Stimulated activated effector memory CD8-positive, alpha-beta T cell treated with anti-CD3 and anti-CD28 coated beads, Interleukin-12 subunit alpha, Interleukin-12 subunit beta, amount 100 ng/mL, for 72 hours (primary cell): ENCODE measurements around the gene KRTAP13-4.

ENCODE experiments used
- ATAC-seq: fragments of 150-1000 bp; cut with Tn5 transposase; 2 replicates; pipeline ENCODE4 v1.10.0; 2021
- DNase-seq, 2 donors: peaks; one replicate each; pipeline ENCODE4 v3.0.0; 2021 to 2022; ENCODE audit warnings: low spot score in 2 of 2
- H3K27ac Mint-ChIP-seq: one replicate; pipeline ENCODE4 v1.8.0; 2022; ENCODE audit warnings: mild to moderate bottlenecking, mixed read lengths
- H3K36me3 Mint-ChIP-seq: one replicate; pipeline ENCODE4 v1.8.0; 2022; ENCODE audit warnings: mild to moderate bottlenecking, mixed read lengths
- H3K4me1 Mint-ChIP-seq: one replicate; pipeline ENCODE4 v1.8.0; 2022; ENCODE audit warnings: mixed read lengths
- H3K4me3 Mint-ChIP-seq: one replicate; pipeline ENCODE4 v1.8.0; 2022; ENCODE audit warnings: mild to moderate bottlenecking, mixed read lengths
- H3K9me3 Mint-ChIP-seq: one replicate; pipeline ENCODE4 v1.8.0; 2022; ENCODE audit warnings: mixed read lengths

Gene KRTAP13-4

DNA sequence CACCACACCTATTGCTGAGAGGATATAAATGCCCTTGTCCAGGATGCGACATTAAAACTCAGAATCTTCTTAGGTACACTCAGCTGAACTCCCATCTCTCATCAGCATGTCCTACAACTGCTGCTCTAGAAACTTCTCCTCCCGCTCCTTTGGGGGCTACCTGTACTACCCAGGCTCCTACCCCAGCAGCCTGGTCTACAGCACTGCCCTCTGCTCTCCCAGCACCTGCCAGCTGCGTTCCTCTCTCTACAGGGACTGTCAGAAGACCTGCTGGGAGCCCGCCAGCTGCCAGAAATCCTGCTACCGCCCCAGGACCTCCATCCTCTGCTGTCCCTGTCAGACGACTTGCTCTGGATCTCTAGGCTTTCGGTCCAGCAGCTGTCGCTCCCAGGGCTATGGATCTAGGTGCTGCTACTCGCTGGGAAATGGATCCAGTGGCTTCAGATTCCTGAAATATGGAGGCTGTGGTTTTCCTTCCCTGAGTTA lies at the start of gene KRTAP13-4:
Gene KRTAP13-4 (plus strand): TSS at position 51 of the 486 bp plus-strand sequence. CDS start 56 bp downstream, at position 107.
- no peak for ATAC-seq
- Mint-ChIP-seq H3K4me1 (no peaks in the 10 kb centered on the region), H3K4me3 (no peak within 1 kb of the TSS)

GRCh38 chr21:30382201-30382600 lies 47.8 kb upstream of the KRTAP13-4 start:
- no peaks in the 10 kb centered on the region for H3K4me1 Mint-ChIP-seq
- no peaks in the 10 kb centered on the region for H3K36me3 Mint-ChIP-seq
- peaks cover 14% of the 10 kb centered on the region for H3K9me3 Mint-ChIP-seq
- ATAC-seq (no peak), DNase-seq (no peak)
- no peak overlapping the region for H3K4me3 Mint-ChIP-seq
- H3K27ac Mint-ChIP-seq: no peak overlapping the region

More for the DNA sequence above, at the start of gene KRTAP13-4:
- no peak within 1 kb of the TSS for H3K27ac Mint-ChIP-seq
- no peaks in the 10 kb centered on the region for H3K36me3 Mint-ChIP-seq
- peaks cover 3% of the 10 kb centered on the region for H3K9me3 Mint-ChIP-seq
- no peak for DNase-seq

- no peak for ATAC-seq
- no peak overlapping the region for H3K4me3 Mint-ChIP-seq
- no peaks in the 10 kb centered on the region for H3K4me1 Mint-ChIP-seq
- peaks cover 7% of the 10 kb centered on the region for H3K9me3 Mint-ChIP-seq
- H3K36me3 Mint-ChIP-seq: no peaks in the 10 kb centered on the region
- no peak overlapping the region for H3K27ac Mint-ChIP-seq
- DNase-seq: no peak
Measured at GRCh38 chr21:30391492-30392025, 38.5 kb upstream of the KRTAP13-4 start.

DNA sequence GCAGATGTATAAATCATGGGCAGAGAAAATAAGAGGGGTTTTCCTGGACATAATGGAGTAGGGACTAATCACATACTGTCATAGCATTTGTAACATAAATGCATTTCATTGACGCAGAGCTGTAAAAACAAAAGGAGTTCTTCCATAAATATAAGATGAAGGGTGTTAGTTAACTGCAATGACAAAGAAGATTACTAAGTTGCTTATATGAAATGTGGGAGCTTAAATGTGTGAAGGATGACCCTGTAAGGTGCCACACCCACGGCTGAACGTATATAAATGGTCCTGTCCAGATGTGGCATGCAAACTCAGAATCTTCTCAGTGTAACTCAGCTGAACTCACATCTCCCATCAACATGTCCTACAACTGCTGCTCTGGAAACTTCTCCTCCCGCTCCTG lies 34.3 kb upstream of the KRTAP13-4 start, which contains the start of gene KRTAP13-1:
Gene KRTAP13-1 (plus strand): TSS at position 301 of the 400 bp plus-strand sequence. CDS start 56 bp downstream, at position 357.
- H3K27ac Mint-ChIP-seq: no peak within 1 kb of the TSS
- ATAC-seq: no peak
- no peaks in the 10 kb centered on the region for H3K36me3 Mint-ChIP-seq
- H3K9me3 Mint-ChIP-seq: peaks cover 7% of the 10 kb centered on the region
- no peak for DNase-seq
- no peaks in the 10 kb centered on the region for H3K4me1 Mint-ChIP-seq
- H3K4me3 Mint-ChIP-seq: no peak within 1 kb of the TSS

DNA sequence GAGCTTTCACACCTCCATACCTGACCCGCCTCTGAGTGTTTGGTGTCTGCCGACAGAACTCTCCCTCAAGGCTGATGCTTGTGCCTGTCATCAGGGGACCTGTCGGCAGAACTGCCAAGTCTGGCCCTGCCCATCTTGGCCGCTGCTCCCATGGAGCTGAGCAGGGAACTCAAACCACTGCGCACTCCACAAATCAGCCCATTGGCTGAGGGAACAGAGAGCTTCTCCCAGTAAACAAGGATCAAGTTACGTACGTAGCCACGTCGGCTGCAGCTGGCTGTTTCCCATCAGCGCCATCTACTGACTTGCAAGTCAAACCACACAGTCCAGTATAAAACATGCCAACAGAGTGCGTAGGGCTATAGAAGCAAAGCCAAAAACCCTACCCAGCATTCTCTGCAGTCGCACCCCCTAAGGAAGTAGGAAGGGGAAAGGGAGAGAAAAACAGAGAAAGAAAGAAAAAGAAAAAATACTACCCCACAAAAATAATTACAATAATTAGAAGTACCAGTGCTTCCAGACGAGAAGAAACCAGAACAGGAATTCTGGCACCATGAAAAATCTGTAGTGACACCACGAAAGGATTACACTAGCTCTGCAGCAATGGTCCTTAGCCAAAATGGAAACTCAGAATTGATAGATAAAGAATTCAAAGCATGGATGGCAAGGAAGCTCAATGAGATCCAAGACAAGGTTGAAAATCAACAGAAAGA lies 21.1 kb upstream of the KRTAP13-4 start:
- DNase-seq (no peak), ATAC-seq (no peak)
- no peaks in the 10 kb centered on the region for H3K4me1 Mint-ChIP-seq
- H3K9me3 Mint-ChIP-seq: peaks cover 10% of the 10 kb centered on the region
- H3K36me3 Mint-ChIP-seq: no peaks in the 10 kb centered on the region
- no peak overlapping the region for H3K4me3 Mint-ChIP-seq
- no peak overlapping the region for H3K27ac Mint-ChIP-seq

- Mint-ChIP-seq H3K36me3 (no peaks in the 10 kb centered on the region), H3K27ac (no peak overlapping the region), H3K4me3 (no peak overlapping the region), H3K4me1 (no peaks in the 10 kb centered on the region), H3K9me3 (peaks cover 2% of the 10 kb centered on the region)
- ATAC-seq (no peak), DNase-seq (no peak)
Measured at GRCh38 chr21:30415993-30416392, 14.0 kb upstream of the KRTAP13-4 start.

DNA sequence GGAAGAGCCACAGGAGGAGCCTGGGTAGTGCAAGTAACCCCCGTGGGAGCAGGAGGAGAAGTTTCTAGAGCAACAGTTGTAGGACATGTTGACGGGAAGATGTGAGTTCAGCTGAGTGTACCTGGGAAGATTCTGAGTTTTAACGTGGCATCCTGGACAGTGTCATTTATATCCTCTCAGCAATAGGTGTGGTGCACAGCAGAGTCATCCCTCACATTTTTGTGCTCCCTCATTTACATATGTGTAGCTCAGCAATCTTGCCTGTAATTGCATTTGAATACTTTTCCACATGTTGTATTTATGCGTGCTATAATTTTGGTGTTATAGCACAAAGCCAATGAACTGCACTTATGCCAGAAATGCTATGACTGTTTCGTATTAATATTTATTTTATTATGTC lies 4.2 kb upstream of the KRTAP13-4 start, which contains the start of gene KRTAP13-3:
Gene KRTAP13-3 (minus strand): TSS at position 101 of the 400 bp plus-strand sequence. CDS start 14 bp downstream, at position 87.
- Mint-ChIP-seq H3K27ac (no peak within 1 kb of the TSS), H3K36me3 (no peaks in the 10 kb centered on the region), H3K9me3 (peaks cover 3% of the 10 kb centered on the region), H3K4me3 (no peak within 1 kb of the TSS), H3K4me1 (no peaks in the 10 kb centered on the region)
- no peak for ATAC-seq
- no peak for DNase-seq

- no peaks in the 10 kb centered on the region for H3K4me1 Mint-ChIP-seq
- H3K36me3 Mint-ChIP-seq: no peaks in the 10 kb centered on the region
- H3K4me3 Mint-ChIP-seq: no peak overlapping the region
- ATAC-seq (no peak), DNase-seq (no peak)
- H3K9me3 Mint-ChIP-seq: peaks cover 3% of the 10 kb centered on the region
- no peak overlapping the region for H3K27ac Mint-ChIP-seq
Measured at GRCh38 chr21:30426731-30427130, 3.3 kb upstream of the KRTAP13-4 start.

- ATAC-seq (peak; percentile 57), DNase-seq (no peak)
- H3K4me3 Mint-ChIP-seq: no peak overlapping the region
- no peaks in the 10 kb centered on the region for H3K9me3 Mint-ChIP-seq
- no peak overlapping the region for H3K27ac Mint-ChIP-seq
- H3K36me3 Mint-ChIP-seq: no peaks in the 10 kb centered on the region
- no peaks in the 10 kb centered on the region for H3K4me1 Mint-ChIP-seq
Measured at GRCh38 chr21:30434033-30434631, 4.1 kb downstream of the KRTAP13-4 start.

- DNase-seq (no peak), ATAC-seq (no peak)
- Mint-ChIP-seq H3K9me3 (no peaks in the 10 kb centered on the region), H3K4me1 (no peaks in the 10 kb centered on the region), H3K27ac (no peak overlapping the region), H3K4me3 (no peak overlapping the region), H3K36me3 (no peaks in the 10 kb centered on the region)
Measured at GRCh38 chr21:30437010-30437565, 7.1 kb downstream of the KRTAP13-4 start.

- Mint-ChIP-seq H3K9me3 (no peaks in the 10 kb centered on the region), H3K36me3 (no peaks in the 10 kb centered on the region)
Measured at GRCh38 chr21:30439975-30440374, 10.0 kb downstream of the KRTAP13-4 start, which contains the start of gene KRTAP15-1. Gene KRTAP15-1, plus strand, starts transcription at chr21:30440275. Its CDS starts 53 bp downstream, at chr21:30440328.

GRCh38 chr21:30443226-30443625 lies 13.2 kb downstream of the KRTAP13-4 start:
- DNase-seq (no peak), ATAC-seq (no peak)
- Mint-ChIP-seq H3K4me3 (no peak overlapping the region), H3K4me1 (no peaks in the 10 kb centered on the region), H3K9me3 (peaks cover 2% of the 10 kb centered on the region), H3K27ac (no peak overlapping the region), H3K36me3 (no peaks in the 10 kb centered on the region)

More at GRCh38 chr21:30439975-30440374, 10.0 kb downstream of the KRTAP13-4 start, which contains the start of gene KRTAP15-1:
- ATAC-seq: no peak
- Mint-ChIP-seq H3K4me3 (no peak within 1 kb of the TSS), H3K4me1 (no peaks in the 10 kb centered on the region), H3K27ac (no peak within 1 kb of the TSS)
- no peak for DNase-seq

- Mint-ChIP-seq H3K36me3 (no peaks in the 10 kb centered on the region), H3K4me1 (no peaks in the 10 kb centered on the region), H3K4me3 (no peak overlapping the region), H3K27ac (no peak overlapping the region), H3K9me3 (peaks cover 2% of the 10 kb centered on the region)
- DNase-seq (no peak), ATAC-seq (no peak)
Measured at GRCh38 chr21:30444204-30444603, 14.2 kb downstream of the KRTAP13-4 start.

DNA sequence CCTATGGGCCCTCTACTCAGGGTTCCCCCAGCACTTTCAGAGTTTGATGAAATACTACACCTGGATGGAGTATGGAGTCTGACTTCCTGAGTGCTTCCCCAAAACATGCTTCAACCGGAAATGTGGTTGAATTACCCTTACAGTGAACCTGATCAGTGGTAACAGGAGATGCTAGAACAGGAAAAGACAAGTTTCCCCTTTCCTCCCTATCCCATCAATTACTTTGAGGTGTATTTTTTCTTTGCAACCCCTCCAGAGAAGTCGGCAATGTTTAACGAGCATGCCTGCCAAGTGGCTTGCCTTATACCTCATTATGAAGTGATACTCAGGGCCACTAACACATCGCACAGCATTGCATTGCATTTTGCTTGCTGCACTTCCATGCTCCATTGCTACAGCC lies 17.0 kb downstream of the KRTAP13-4 start:
- peaks cover 2% of the 10 kb centered on the region for H3K9me3 Mint-ChIP-seq
- DNase-seq (no peak), ATAC-seq (no peak)
- H3K36me3 Mint-ChIP-seq: no peaks in the 10 kb centered on the region
- H3K4me1 Mint-ChIP-seq: no peaks in the 10 kb centered on the region
- no peak overlapping the region for H3K27ac Mint-ChIP-seq
- no peak overlapping the region for H3K4me3 Mint-ChIP-seq

DNA sequence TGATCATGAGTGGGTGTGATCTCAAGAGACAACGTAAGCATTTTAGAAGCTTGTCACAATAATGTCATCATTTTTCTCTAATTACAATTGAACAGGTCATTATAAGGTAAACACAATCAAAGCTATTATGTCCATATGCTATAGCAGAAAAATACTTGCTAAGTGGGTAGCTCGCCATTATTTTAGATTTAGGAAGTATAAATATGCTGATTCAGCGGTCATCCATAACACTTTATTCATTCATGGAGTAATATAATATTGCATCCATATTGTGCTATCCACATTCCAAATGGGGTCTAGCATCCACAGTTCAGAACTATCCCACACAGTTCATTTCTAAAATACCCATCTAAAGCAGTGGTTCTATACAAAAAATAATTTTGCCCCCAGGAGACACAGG lies 18.5 kb downstream of the KRTAP13-4 start:
- Mint-ChIP-seq H3K4me1 (no peaks in the 10 kb centered on the region), H3K36me3 (no peaks in the 10 kb centered on the region), H3K4me3 (no peak overlapping the region), H3K27ac (no peak overlapping the region), H3K9me3 (peaks cover 2% of the 10 kb centered on the region)
- DNase-seq: no peak
- ATAC-seq: no peak
